Limb (tissue), 2 donors: ENCODE data around the gene SP4.

Experiments used
- DNase-seq, 2 donors: peaks; one replicate each; pipeline ENCODE4 v3.0.0-alpha.2; 2016; ENCODE audit errors: extremely low spot score in 2 of 2

The SP4 gene

GRCh38 chr7:21443149-21443841 lies 15.4 kb downstream of the SP4 start:
- DNase-seq: no peak

DNA sequence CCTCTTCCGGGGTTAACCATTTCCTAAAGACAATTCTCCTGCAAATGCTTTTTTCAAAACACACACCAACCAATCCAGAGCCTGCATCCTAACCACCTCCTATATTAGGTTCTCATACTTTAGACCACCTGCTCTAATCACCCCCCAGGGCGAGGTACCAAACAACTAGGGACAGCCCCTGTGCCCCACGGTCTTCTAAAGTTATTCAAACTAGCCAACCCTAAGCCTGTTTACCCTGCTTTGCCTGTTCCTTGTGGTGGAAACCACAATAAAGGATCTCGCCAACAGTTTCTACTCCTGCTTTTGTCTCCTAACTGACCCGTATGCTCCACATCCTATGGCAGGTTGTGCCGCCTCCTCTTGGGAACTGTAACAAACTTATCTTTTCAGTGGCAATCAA lies 21.1 kb downstream of the SP4 start:
- no peak for DNase-seq

- DNase-seq: no peak
Measured at GRCh38 chr7:21450076-21450475, 22.2 kb downstream of the SP4 start.

GRCh38 chr7:21450941-21451340 lies 23.1 kb downstream of the SP4 start:
- no peak for DNase-seq

DNA sequence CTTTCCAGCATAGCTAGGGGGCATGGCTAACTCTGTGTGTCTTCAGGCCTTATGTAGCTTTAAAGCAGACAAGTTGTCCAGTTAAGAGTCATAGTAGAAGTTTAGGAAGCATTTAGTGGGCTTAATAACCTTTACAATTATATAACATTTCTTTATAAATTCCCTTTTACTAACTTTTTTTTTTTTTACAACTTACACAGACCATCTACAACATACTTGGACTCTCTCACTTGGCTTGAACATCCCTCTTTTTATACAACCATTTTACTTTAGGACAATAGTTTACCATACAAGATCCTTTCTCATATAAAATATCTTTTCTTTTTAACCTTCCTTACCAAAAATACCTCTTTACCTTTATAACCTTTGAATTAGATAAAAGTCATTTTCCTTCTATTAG lies 26.3 kb downstream of the SP4 start:
- no peak for DNase-seq

DNA sequence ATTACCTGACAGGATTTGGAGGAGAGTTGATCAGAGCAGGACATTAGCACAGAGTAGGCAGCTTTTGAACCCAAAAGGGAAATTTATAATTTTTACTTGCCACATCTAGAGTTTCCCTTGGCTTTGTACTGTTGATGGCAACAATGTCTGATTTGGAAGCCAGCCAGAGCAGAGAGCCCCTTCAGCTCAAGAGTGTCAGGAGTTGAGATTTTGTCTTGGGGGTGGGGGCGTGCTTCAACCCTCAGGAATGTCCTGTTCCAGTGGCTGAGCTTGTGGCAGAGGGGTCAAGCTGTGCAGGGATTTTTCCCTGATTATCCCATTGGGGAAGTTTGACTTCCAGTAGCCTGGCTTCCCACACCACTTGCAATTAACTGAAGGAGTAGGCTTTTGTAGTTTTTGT lies 27.0 kb downstream of the SP4 start:
- no peak for DNase-seq

DNA sequence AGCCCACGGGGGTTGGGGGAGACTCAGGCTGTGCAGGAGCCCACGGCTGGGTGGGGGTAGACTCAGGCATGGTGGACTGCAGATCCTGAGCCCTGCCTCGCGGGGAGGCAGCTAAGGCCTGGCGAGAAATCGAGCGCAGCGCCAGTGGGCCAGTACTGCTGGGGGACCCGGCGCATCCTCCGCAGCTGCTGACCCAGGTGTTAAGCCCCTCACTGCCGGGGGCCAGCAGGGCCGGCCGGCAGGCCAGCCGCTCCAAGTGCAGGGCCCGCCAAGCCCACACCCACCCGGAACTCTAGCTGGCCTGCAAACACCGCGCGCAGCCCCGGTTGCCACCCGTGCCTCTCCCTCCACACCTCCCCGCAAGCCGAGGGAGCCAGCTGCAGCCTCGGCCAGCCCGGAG lies 33.4 kb downstream of the SP4 start:
- no peak for DNase-seq

- no peak for DNase-seq
Measured at GRCh38 chr7:21462081-21462480, 34.2 kb downstream of the SP4 start.

DNA sequence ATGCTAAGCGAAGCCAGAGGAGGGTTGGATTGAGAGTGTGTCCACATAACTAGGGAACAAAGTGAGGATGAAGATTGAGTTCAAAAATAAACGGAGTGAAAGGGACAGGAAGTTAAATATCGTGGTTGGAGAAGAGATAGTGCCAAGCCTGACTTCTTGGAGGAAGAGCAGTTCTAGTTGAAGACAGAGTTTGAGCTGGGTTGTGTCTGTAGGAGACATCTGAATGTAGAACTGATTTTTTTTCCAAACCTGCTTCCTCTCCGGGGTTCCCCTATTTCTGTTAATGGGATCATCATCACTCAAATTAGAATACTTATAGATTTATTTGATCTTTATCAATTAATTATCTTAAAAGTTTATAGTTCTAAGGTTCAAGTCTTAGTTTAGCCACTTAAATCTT lies 35.6 kb downstream of the SP4 start:
- no peak for DNase-seq

DNA sequence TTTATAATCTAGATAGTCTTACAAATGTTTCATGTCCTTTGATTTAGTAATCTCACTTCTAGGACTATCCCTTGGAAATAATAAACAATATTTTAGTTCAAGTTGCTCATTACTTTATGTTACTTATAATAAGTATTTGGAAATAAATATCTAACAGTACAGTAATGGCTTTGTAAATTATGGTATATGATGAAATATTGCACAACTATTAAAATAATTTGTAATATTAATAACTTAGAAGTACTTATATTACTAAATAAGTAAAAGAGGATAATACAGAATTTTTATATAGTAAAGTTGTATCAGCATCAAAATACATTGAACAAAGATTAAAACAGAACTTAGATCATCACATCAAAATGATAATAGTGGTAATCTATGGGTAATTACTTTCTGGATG lies 41.1 kb downstream of the SP4 start:
- no peak for DNase-seq

DNA sequence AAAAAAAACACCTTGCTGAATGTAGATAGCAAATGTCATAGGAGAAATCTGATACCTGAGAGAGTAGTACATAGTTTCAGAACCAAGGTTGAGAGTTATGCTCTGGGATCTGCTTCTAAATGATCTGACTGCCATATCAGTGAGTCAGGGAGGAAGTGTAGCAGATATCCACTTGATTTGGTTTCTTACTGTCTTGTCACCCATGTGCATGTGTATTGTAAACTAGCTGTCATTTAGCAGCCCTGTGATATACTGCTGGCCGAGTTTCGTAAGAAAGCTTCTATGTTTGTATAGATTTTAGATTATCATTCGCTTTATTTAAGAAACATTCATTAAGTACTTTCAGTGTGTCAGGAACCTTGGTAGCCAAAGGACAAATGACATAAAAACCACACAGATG lies 42.0 kb downstream of the SP4 start:
- no peak for DNase-seq

DNA sequence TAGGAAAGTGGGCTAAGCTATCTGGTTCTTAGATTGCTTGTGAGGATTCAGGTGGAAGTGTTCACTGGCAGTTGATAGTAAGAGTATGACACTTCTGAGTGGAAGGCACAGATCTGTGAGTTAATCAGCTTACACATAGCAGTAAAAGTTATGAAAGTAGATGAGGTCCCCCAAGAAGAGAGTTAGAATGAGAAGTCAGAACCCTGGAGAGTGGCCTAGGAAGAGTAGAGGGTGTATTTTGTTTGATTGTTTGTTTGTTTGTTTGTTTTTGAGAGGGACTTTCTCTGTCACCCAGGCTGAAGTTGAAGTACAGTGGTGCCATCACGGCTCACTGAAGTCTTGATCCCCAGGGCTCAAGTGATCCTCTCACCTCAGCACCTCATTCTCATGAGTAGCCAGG lies 44.1 kb downstream of the SP4 start:
- DNase-seq: no peak

GRCh38 chr7:21476429-21476828 lies 48.5 kb downstream of the SP4 start:
- DNase-seq: no peak

- no peak for DNase-seq
Measured at GRCh38 chr7:21480693-21481403, 53.0 kb downstream of the SP4 start.

DNA sequence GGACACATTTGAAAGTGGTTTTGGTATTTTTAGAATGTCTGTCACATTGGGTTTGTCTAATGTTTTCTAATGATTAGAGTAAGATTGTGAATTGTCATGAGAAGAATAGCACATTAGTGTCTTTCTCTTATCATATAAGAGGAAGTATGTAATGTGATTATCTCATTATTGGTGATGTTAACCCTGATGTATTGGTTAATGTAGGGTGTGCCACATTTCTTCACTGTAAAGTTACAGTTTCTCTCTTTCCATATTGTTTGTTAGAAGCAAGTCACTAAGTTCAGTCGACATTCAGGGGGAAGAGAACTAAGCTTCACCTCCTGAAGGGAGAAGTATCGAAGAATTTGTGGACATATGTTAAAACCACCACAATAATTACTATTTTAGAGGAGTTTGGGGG lies 58.6 kb downstream of the SP4 start:
- no peak for DNase-seq

DNA sequence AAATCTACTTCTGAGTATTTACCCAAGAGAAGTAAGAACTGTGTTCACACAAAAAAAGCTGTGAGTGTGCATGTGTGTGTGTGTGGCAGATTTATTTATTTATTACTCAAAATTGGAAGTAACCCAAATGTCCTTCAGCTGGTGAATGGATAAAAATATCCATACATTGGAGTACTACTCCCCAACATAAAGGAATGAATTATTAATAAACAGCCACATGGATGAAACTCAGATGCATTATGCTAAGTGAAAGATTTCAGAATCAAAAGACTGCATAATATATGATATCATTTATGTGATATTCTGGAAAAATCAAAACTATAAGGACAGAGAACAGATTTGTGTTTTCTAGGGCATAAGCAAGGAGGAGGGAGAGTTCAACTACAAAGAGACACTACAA lies 67.8 kb downstream of the SP4 start:
- no peak for DNase-seq

DNA sequence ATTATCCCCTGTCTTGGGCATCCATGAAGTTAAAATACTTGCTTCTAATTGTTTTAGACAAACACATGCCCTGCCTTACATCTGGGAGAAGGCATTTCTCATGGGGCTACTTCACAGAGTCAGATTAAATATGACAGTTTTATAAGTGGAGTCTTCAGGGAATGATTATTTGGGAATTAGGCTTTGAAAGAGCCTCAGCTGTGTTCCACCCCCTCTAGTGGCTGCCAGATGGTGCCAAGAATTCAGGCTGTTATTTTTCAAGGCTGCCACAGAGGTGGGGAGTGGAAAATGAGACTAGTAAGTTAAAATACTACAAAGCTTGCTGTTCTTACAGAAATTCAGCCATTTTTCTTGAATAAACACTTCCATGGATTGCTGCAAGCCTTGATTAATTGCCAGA lies 69.2 kb downstream of the SP4 start:
- no peak for DNase-seq

DNA sequence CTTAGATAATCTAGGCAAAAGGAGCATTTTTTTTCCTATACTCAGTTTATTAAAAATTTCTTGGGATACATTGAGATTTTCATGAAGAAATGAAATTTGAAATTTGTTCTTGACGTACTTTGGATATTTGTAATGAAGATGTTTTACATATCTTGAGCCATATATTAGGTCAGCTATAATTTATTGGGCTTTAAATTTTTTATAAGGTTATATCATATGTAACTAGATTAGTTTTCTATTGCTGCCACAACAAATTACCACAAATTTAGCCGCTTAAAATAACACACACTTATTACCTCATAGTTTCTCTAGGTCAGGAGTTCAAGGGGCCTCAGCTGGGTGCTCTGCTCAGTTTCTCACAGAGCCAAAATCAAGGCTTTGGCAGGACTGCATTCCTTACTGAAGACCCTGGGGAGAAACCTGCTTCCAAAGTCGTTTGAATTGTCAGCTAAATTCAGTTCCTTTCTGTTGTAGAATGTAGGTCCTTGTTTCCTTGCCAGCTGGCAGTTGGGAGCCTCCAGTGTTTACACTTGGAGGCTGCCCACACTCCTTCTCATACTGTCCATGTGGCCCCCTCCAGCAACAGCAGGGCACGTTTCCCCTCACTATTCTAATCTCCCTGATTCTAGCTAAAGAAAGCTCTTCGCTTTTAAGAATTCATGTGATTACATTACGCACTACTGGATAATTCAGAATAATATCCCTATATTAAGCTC lies 72.4 kb downstream of the SP4 start:
- DNase-seq: no peak

GRCh38 chr7:21504021-21504420 lies 76.1 kb downstream of the SP4 start:
- DNase-seq: no peak

GRCh38 chr7:21507627-21508343 lies 79.9 kb downstream of the SP4 start:
- DNase-seq: no peak

GRCh38 chr7:21508538-21508937 lies 80.7 kb downstream of the SP4 start:
- no peak for DNase-seq

GRCh38 chr7:21514062-21514461 lies 86.2 kb downstream of the SP4 start:
- no peak for DNase-seq
